GM18498 (cell line): ENCODE measurements around the gene MEI1.
A peak's percentile ranks its signal among the peaks of the same experiment; 100 is the strongest.
"Not testable (repeated sequence)": the region's sequence is repeated elsewhere in the genome, so short reads cannot be mapped to it uniquely, and the experiment has no call there.

ENCODE experiments used
- ATAC-seq: cut with Tn5 transposase; IDR thresholded peaks from one replicate; pipeline ENCODE4 v1.9.1; 2021; ENCODE audit warnings: mild to moderate bottlenecking, moderate library complexity; ENCODE audit not compliant: unreplicated experiment

MEI1 gene

DNA sequence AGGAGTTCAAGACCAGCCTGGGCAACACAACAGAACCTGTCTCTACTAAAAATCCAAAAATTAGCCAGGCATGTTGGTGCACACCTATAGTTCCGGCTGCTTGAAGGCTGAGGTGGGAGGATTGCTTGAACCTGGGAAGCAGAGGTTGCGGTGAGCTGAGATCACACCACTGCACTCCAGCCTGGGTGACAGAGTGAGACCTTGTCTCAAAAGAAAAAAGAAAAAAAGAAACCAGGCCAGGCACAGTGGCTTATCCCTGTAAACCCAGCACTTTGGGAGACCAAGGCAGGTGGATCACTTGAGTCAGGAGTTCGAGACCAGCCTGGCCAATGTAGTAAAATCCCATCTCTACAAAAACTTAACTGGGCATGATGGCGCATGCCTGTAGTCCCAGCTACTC lies 33.9 kb downstream of the MEI1 start:
- ATAC-seq = not testable (repeated sequence)

DNA sequence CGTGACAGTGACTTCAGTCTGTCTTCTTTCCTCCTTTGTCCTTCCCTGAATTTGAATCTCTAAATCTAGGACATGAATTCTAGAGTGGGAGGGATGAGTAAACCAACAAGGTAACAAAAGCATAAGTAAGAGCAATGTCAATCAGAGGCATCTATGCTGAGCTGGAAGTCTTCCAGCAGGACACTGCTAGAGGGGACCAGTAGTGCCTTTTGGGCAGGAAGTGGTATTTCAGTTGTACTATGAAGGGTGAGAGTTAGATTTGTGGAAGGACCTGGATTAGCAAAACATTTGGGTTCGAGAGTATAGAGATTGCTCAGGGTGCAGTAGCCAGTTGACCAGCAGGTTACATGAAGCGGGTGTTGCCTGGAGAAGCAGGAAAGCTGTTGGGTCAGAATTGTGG lies 40.3 kb downstream of the MEI1 start:
- no peak for ATAC-seq

DNA sequence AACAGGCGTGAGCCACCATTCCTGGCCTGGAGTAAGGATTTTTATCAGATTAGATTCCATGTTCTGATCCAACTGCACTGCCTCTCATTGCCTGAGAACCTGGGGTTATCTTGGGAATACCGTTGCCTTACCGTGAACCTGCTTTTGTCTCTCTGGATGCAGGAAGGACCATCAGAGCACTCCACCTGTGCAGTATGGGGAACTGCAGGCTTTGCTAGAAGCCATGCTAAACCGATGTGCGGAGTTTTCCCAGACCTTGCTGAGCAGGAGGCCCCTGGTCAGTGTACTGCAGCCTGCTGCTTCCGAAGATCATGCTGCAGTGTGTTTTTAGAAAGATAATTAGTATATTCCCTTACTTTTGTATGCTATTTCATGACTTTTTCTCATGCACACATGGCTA lies 43.6 kb downstream of the MEI1 start:
- no peak for ATAC-seq

DNA sequence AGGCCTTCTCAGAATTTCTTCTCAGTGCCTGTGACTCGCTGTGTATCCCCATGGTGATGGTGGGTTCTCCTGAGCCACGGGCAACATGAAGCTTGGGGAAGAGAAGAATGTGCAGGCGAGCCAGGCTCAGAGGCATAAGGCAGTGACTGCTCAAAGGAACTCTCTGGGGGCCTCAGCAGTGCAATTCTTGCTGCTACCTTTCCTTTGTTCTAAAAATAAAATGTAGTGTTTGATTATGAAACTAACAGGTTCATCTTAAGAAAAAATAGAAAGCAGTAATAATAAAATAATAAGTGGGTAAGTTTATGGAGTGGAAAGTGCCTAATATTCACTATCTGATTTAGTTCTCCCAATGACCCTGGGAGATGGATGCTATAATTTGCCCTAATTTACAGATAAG lies 46.7 kb downstream of the MEI1 start:
- no peak for ATAC-seq

DNA sequence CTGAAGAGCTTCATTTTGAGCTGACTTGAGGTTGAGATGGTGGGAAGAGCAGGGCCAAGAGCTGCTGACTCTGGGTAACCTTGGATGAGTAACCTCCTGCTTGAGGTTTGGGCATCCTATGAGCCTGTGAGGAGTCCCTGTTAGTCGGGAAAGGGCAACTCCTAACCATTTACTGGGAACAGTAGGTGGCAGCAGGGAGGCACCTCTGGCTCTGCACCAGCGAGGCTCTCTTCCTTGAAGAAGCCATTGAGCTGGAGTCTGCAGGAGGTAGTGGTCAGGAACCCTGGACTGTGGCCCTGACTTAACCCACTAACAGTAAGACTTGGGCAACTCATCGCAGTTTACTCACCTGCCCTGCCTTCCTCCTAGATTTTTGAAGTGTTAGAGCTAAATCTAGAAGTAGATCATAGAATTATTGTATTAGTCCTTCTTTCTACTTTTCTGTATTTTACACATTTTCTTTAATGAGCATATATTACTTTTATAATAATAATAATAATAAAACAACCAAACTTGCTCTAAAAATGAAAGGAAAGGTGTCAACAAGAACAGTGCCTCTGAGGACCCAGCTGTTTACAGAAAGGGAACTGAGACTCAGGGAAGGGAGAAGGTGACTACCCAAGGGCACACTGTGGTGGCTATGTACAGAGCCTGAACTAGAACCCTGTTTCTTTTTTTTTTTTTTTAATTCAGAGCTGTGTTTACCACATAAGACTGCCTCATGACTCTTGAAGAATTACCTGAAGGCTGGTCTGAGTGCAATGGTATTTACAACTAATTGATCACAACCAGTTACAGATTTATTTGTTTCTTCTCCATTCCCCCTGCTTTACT lies 47.5 kb downstream of the MEI1 start:
- ATAC-seq = peak; percentile 77

DNA sequence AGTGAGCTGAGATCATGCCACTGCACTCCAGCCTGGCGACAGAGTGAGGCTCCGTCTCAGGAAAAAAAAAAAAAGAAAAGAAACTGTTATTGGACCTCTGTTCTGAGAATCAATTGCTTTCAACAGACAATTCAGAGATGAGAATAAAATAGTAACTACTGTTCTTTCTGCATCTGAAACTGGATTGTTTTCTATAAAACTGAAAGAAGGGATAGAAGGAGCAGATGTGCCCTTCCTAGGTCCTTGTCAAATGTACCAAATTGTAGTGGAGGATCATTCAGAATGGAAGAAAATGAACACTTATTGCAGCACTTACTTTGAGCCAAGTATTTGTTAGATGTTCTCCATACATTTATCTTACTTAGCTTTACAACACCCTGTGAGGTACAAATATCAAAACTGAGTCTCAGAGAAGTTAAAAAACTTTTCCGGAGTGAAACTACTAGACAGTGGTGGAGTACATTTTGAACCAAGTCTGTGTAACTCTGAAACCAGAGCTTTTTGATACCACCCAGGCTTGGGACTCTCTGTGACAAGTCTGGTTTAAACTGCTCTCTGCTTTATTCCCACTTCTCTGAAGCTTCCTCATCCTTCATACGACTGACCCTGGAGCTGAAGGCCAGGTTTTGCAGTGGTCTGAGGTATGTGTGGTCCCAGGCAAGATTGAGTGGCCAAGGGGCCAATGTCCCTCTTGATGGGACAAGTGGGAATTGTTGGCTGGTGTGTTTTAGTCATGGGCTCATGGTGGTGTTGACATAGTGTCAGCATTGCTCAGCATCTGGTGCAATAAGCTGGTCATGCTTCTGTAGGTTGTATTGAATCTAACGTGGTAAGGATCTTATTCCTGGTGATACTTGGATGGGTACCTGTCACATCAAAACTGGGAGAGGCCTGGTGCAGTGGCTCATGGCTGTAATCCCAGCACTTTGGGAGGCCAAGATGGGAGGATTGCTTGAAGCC lies 53.0 kb downstream of the MEI1 start:
- peak; percentile 55 for ATAC-seq

DNA sequence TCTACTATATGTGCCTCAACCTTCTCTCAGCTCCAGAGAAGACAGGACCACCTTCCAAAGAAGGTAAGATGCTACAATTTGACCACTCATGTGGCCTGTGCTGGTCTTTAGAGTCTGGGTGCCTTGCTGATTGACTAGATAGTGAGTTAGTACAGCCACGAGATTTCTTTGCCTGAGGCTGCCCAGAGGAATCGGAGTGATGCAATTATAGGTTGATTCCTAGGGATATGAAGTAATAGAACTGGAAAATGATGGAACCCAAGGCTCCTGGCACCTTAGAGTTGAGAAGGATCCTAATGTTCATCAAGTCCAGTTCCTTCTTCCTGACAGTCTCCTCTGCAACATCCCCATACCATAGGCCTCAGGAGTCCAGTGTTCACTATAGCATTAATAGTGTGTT lies 54.7 kb downstream of the MEI1 start:
- ATAC-seq = no peak

DNA sequence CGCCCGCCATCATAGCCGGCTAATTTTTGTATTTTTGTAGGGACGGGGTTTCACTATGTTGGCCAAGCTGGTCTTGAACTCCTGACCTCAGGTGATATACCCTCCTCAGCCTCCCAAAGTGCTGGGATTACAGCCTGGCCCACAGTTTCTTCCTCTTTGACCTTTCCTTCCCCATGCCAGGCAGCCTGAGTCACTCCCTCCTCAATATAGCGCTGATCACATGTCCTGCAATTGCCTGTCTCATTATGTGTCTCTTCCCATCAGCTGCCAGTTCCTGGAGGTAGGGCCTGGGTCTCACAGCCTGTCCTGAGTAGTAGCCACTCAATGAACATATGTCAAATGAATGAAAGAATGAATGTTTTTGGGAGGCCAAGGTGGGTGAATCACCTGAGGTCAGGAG lies 58.2 kb downstream of the MEI1 start:
- ATAC-seq = no peak

DNA sequence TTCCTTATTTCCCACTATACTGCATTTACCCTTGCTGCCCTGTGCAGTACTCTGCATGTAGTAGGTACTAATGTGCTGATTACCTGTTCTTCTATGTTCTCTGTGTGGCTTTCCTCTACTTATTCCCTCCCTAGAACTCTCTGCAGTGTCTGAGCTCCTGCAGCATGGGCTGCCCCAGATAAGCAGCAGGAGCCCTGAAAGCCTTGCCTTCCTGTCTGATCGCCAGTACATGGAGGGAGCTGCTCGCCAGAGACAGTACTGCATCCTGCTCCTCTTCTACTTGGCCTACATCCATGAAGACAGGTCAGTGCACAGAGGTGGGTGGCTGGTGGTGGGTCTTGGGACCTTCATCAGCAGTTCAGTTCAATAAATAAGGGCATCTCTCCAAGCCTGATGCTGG lies 58.9 kb downstream of the MEI1 start:
- no peak for ATAC-seq

DNA sequence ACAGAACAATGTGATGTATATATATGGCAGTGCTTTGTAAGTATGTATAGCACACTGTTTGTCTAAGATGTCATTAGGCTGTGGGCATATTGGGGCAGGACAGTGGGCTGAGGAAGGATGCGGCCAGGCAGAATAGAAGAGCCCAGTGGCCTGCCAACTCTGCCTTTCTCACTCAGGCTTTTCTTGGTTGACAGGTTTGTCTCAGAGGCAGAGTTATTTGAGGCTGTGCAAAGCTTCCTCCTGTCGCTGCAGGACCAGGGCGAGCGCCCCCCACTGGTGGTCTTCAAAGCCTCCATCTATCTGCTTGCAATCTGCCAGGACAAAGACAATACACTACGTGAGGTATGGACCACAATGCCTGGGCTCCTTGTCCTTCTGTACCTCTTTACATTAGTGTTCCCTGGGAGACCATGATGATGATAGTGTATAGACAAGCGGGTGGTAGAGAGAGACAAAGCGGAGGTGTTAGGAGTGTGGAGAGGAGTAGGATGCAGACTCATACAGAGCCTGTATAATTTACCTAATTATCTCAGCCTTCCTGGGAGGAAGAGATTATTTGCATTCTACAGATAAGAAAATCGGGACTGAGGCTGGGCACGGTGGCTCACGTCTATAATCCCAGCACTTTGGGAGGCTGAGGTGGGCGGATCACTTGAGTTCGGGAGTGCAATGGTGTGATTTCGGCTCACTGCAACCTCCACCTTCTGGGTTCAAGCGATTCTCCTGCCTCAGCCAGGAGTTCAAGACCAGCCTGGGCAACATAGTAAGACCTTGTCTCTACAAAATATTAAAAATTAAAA lies 63.9 kb downstream of the MEI1 start:
- ATAC-seq = no peak

DNA sequence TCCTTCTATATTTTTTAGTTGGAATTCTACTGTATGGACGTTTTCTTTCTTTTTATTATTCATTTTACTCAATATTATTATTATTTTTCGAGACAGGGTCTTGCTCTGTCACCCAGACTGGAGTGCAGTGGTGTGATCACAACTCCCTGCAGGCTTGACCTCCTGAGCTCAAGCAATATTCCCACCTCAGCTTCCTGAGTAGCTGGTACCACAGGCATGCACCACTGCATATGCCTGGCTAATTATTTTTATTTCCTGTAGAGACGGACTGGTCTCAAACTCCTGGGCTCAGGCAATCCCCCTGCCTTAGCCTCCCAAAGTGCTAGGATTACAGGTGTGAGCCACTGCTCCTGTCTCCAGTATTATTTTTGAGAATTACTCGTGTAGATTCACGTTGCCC lies 67.2 kb downstream of the MEI1 start:
- ATAC-seq = no peak

DNA sequence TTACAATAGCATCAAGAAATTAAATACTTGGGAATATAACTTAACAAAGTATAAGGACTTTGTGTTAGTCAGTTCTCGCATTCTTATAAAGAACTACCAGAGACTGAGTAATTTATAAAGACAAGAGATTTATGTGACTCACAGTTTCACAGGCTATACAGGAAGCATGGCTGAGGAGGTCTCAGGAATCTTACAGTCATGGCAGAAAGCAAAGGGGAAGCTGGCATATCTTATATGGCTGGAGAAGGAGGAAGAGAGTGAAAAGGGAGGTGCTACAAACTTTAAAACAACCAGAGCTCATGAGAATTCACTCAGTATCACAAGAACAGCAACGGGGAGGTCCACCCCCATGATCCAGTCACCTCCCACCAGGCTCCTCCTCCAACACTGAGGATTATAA lies 69.1 kb downstream of the MEI1 start:
- no peak for ATAC-seq

DNA sequence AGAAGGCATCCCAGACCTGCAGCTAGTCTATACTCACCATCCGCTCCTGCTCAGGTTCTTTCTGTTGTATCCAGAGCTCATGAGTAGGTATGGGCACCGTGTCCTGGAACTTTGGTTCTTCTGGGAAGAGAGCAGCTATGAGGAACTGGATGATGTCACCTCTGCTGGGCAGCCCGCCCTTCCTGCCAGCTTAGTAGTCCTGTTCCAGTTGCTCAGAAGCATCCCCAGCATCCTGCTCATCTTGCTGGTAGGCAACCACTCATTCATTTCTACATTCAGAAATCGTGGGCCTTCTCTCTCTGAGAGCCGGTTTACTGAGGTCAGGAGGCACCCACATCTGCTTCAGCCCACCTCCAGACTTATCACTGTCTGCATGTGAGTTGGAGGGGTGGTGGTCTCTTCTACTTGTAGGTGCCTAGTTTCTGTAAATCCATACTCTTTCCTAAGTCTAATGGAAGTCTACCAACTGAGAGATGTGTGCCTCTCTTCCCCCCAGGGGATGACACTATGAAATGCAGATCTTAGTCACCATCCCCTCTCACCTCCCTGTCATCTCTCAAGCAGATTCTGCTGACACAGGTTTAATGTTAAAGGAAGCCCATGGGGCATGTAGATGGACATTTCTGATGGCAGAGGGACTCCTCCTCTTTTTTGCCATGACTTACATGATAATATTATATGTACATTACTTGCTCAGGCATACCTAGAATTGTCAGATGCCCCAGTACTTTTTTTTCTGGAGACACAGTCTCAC lies 71.6 kb downstream of the MEI1 start:
- ATAC-seq = no peak

DNA sequence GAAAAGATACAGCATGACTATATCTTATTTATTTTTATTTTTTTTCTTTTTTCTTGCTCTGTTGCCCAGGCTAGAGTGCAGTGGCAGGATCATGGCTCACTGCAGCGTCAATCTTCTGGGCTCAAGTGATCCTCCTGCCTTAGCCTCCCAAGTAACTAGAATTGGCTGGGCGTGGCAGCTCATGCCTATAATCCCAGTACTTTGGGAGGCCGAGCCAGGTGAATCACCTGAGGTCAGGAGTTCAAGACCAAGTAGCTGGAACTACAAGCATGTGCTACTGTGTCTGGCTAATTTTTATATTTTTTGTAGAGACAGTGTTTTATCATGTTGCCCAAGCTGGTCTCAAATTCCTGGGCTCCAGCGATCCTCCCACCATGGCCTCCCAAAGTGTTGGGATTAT lies 72.9 kb downstream of the MEI1 start:
- no peak for ATAC-seq

DNA sequence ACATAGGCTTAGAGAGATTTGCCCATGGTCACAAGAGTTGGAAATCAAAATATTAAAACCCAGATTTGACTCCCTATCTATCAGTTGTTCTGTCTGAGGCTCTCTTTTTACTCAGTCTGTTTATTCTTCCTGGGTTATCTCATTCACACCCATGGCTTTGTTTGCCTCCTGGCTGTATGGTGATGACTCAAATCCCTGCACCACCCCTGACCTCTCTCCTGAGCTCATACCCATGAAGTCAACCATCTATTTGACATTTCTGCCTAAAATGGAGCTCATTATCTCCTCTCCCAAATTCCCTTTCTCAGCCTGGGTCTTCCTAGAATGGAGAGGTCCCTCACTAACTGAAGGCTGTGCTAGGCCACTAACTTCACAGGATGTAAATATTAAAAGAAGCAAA lies 73.3 kb downstream of the MEI1 start:
- ATAC-seq = no peak

DNA sequence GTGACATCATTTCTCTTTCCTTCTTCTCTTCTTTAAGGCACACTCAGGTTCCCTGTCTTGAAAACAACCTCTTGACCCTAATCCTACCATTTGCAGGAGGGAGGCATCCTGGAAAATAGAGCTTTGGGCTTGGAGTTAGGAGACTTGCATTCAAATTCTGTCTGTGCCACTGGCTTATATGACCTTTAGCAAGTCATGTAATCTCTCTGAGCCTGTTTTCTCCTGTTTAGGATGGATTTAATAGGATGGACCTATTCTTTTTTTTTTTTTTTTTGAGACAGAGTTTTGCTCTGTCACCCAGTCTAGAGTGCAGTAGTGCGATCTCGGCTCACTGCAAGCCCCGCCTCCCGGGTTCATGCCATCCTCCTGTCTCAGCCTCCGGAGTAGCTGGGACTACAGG lies 76.0 kb downstream of the MEI1 start:
- ATAC-seq = no peak

DNA sequence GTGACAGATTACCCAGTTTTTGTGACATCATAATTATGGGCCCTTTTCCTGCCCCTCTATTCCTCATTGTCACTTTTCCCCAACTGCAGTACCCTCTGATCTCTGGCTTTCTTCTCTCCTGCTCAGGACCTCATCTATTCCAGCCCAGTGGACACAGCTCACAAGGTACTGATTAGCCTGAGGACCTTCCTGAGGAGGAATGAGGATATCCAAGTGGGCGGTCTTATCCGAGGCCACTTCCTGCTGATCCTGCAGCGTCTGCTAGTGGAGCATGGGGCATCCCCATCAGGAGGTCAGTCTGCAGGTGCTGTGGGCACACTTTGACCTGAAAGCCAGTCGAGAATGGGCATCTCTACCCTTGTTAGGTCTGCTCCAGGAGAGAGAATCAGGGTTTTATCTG lies 76.7 kb downstream of the MEI1 start:
- ATAC-seq = no peak

DNA sequence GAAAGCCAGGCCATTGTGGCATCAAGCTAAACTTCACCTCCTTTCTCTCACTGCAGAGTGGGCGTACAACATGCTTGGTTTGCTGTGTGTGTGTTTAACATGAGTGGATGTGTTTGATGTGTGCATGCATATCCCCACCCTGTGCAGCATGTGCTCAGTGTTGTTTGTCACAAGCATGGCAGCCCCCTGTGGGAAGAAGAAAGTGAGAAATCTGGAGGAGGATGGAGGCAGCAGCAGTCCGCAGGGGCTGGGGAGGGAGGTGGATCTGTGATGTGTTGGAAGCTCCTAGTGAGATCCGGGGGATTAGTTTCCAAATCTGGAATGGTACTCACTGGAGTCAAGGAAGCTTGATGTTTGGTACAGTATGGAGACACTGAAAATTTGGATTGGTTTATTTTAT lies 77.1 kb downstream of the MEI1 start:
- ATAC-seq = no peak

DNA sequence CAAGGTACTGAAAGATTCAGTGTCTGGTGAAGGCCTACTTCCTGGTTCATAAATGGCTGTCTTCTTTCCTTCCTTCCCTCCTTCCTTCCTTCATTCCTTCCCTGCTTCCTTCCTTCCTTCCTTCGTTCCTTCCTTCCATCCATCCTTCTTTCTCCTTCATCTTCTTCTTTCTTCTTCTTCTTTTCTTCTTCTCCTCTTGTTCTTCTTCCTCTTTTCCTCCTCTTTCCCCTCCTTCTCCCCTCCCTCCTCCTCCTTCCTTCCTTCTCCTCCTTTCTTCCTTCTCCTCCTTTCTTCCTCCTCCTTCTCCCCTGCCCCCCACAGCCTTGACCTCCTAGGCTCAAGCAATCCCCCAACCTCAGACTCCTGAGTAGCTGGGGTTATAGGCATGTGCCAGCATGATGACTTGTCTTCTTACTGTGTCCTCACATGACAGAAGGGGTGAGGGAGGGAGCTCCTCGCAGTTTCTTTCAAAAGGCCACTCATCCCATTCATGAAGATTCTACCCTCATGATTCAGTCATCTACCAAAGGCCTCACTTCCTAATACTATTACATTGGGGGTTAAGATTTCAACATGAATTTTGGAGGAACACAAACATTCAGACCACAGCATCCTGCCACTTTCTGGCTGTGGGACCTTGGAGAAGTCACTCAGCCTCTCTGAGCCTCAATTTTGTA lies 78.6 kb downstream of the MEI1 start:
- ATAC-seq = no peak

DNA sequence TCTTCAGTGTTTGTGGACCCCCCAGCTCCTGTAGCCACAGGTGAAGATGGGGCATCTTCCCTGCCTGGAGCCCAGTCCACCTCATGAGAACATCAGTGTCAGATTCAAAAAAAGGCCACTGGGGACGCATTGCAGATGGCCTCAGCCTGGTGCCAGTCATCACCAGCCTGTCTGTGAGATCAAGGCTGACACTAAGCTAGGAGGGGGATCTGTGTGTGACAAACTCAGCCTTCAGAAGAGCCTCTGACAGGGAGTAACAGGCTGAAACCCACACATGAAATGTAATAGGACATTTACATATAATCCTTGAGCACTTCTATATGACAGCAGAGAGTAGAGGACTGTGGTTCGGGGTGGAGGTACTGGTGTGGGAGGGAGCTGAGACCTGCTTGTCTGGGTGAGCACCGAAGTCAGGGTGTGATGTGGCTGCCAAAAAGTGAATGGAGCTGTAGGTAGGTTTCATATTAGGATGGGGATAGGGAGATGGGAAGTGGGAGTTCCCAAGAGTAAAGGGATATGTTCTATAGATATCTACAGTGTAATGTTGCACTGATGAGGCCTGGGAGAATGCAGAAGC lies 80.7 kb downstream of the MEI1 start:
- no peak for ATAC-seq
